ENCODE results near the gene STXBP1. TPM values are rescaled to one million over a fixed set of nuclear protein-coding genes. Genes with fewer than 3 reads are reported as not detected.
A peak's percentile ranks its signal among the peaks of the same experiment; 100 is the strongest.

The STXBP1 gene
- total and polyA plus RNA-seq, 2 experiments from 2014 or later = 48.6 to 50.4 TPM

GRCh38 chr9:127570533-127571111 is 41.5 kb upstream of the STXBP1 start:
- Histone ChIP-seq H2AFZ (no peak overlapping the region), H3K4me2 (no peak overlapping the region), H3K36me3 (ENCODE audit: insufficient read depth) (no peaks in the 10 kb centered on the region), H3K79me2 (replicated peaks; ENCODE audit: insufficient read depth) (peaks cover 27% of the 10 kb centered on the region), H3K9me2 (ENCODE audit: insufficient read depth) (no peaks in the 10 kb centered on the region), H3F3A (replicated peaks; ENCODE audit: low read depth) (peaks cover 15% of the 10 kb centered on the region; the same call in 1 of the 2 replicates), H4K20me1 (replicated peaks; ENCODE audit: insufficient read depth) (peaks cover 8% of the 10 kb centered on the region; the same call in 1 of the 2 replicates), H3K4me1 (ENCODE audit: insufficient read depth) (peaks cover 27% of the 10 kb centered on the region), H3K4me3 (no peak overlapping the region), H3K27ac (ENCODE audit: low read depth) (no peak overlapping the region), H3K27me3 (ENCODE audit: insufficient read depth) (no peaks in the 10 kb centered on the region; the same call in 1 of the 2 replicates)
- Mint-ChIP-seq H3K4me1 (peaks cover 35% of the 10 kb centered on the region), H3K9me3 (no peaks in the 10 kb centered on the region), H3K27ac (no peak overlapping the region), H3K4me3 (peak overlapping the region; percentile 75; the same call in 1 of the 3 replicates), H3K27me3 (ENCODE audit: insufficient read depth, low read depth, poor library complexity) (peaks cover 8% of the 10 kb centered on the region), H3K36me3 (ENCODE audit: low read depth) (no peaks in the 10 kb centered on the region)
- no peak for DNase-seq (ENCODE audit: low spot score)
- TF ChIP-seq NANOG (IDR thresholded peaks at IDR 0.05; ENCODE audit: borderline replicate concordance) (no peak), CREB1 (CRISPR knock-in tag; IDR thresholded peaks at IDR 0.05; ENCODE audit: low read depth) (no peak), ZNF462 (CRISPR knock-in tag; IDR thresholded peaks at IDR 0.05) (no peak), ZNF331 (CRISPR knock-in tag; IDR thresholded peaks at IDR 0.05; ENCODE audit: low read depth) (no peak), CTCF (conservative IDR thresholded peaks at IDR 0.05; ENCODE audit: low read depth in 2 of 2) (no peak), ZNF114 (CRISPR knock-in tag; IDR thresholded peaks at IDR 0.05) (no peak), JUNB (IDR thresholded peaks at IDR 0.05; ENCODE audit: unreplicated experiment) (no peak)
- no peak for ATAC-seq

Data from GM23338 (cell line).